LNCAP (cell line): ENCODE data around the gene CD47.

Experiments
- CTCF ChIP-seq: fragments of 450-650 bp; IDR thresholded peaks from 2 replicates; pipeline ENCODE4 v1.5.1; 2017; ENCODE audit warnings: mild to moderate bottlenecking

Gene CD47

GRCh38 chr3:108086653-108087052, 4.2 kb downstream of the CD47 start:
- TF ChIP-seq CTCF: no peak

GRCh38 chr3:108085810-108086350, 5.0 kb downstream of the CD47 start:
- no peak for TF ChIP-seq CTCF

- TF ChIP-seq CTCF: no peak
Measured at GRCh38 chr3:108085370-108085769, 5.5 kb downstream of the CD47 start.

- TF ChIP-seq CTCF: no peak
Measured at GRCh38 chr3:108079877-108080276, 11.0 kb downstream of the CD47 start.

GRCh38 chr3:108079043-108079442, 11.8 kb downstream of the CD47 start:
- no peak for TF ChIP-seq CTCF

- no peak for TF ChIP-seq CTCF
Measured at GRCh38 chr3:108076564-108076963, 14.3 kb downstream of the CD47 start.

- TF ChIP-seq CTCF: no peak
Measured at GRCh38 chr3:108073764-108074431, 16.9 kb downstream of the CD47 start.

- TF ChIP-seq CTCF: no peak
Measured at GRCh38 chr3:108071368-108071767, 19.5 kb downstream of the CD47 start.
